ENCODE measurements around the gene CCDC18. TPM values are rescaled to one million over a fixed set of nuclear protein-coding genes. Genes with fewer than 3 reads are reported as not detected.

CCDC18 gene
- total RNA-seq, 1 experiment from 2014 or later, result 18.9 TPM

DNA sequence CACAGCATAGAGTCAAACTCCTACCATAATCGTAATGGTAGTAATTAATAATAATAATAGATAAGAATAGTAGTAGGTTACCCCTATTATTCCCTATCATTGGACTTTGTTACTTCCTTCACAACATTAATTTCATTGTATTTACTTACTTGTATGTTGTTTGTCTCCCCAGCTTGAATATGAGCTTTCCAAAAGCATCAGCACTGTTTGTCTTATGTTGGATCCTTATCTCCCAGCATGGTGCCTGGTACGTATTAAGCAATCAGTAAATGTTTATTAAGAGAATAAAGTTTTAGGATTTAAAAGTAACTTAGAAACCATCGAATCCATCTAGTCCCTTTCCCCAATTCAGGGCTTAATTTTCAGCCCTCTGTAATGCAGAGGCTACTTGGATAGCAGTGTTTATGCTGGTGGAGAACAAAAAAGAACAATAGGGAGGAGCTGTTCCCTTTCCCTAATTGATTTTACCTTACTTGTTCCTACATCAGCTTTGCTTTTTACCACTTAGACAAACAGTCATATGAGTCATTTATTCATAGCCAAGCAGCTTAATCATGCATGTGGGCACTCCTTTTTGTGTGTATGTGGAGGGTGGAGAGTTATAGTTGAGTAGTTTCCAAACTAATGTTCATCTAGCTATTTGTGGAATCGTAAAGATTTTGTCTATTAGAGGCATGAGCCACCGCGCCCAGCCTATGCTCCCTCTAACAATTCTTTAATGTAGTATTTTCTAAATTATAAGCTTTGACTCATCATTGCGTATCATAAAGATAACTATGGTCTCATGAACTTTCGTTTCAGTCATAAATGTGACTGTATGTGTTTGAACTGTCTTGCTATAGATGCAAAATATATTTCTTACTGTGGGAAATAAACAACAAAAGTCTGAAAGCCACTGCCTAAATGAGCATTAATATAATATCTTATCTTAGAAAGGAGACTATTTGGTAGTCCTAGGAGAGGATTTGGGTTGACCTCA, 144.3 kb downstream of the CCDC18 start:
- no peaks in the 10 kb centered on the region for H3K36me3 ChIP-seq (ENCODE audit: low read depth, low read length)
- intact Hi-C loops (cut with micrococcal nuclease), result loop anchor here (1.0 to 2.0 kb wide), 3 partner anchors 14 to 24 kb away; no protein-coding TSS in a partner anchor
- H3K9ac ChIP-seq (ENCODE audit: low read length), result peak overlapping the region; percentile 46
- no peaks in the 10 kb centered on the region for H3K79me2 ChIP-seq (ENCODE audit: low read length)
- peak overlapping the region; percentile 39 for H2AFZ ChIP-seq (ENCODE audit: low read length)
- ATAC-seq, result peak; percentile 90
- peak overlapping the region; percentile 87 for H3K27ac ChIP-seq (ENCODE audit: low read length)
- H3K4me1 ChIP-seq (ENCODE audit: insufficient read depth, low read length), result peaks cover 58% of the 10 kb centered on the region
- H3K4me2 ChIP-seq (ENCODE audit: low read length), result peak overlapping the region; percentile 80
- POLR2A ChIA-PET (ENCODE audit: unreplicated experiment), result interaction anchor here (0.9 to 1.7 kb wide), 2 partner anchors 14 to 21 kb away, joined by 5 to 21 read pairs; partner anchors contain the start of gene DR1
- no peaks in the 10 kb centered on the region for H3K9me2 ChIP-seq (replicated peaks; ENCODE audit: low read length)
- TF ChIP-seq, protein P1, sequence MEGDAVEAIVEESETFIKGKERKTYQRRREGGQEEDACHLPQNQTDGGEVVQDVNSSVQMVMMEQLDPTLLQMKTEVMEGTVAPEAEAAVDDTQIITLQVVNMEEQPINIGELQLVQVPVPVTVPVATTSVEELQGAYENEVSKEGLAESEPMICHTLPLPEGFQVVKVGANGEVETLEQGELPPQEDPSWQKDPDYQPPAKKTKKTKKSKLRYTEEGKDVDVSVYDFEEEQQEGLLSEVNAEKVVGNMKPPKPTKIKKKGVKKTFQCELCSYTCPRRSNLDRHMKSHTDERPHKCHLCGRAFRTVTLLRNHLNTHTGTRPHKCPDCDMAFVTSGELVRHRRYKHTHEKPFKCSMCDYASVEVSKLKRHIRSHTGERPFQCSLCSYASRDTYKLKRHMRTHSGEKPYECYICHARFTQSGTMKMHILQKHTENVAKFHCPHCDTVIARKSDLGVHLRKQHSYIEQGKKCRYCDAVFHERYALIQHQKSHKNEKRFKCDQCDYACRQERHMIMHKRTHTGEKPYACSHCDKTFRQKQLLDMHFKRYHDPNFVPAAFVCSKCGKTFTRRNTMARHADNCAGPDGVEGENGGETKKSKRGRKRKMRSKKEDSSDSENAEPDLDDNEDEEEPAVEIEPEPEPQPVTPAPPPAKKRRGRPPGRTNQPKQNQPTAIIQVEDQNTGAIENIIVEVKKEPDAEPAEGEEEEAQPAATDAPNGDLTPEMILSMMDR (conservative IDR thresholded peaks at IDR 0.05; ENCODE audit: low read depth, low read length), result no peak
- TF ChIP-seq EZH2 (IDR thresholded peaks at IDR 0.05; ENCODE audit: low read length, unreplicated experiment) (no peak), EZH2phosphoT487 (IDR thresholded peaks at IDR 0.05; ENCODE audit: borderline replicate concordance, low read length) (no peak)
- H3K9me3 ChIP-seq (ENCODE audit: low read length), result no peaks in the 10 kb centered on the region
- H4K20me1 ChIP-seq (ENCODE audit: low read length), result no peaks in the 10 kb centered on the region
- no peaks in the 10 kb centered on the region for H3F3A ChIP-seq (ENCODE audit: low read length, unreplicated experiment)
- no peaks in the 10 kb centered on the region for H3K27me3 ChIP-seq (ENCODE audit: low read length)
- H3K4me3 ChIP-seq (ENCODE audit: low read length), result peak overlapping the region; percentile 54
- peak; percentile 94 for DNase-seq
- CTCF ChIA-PET, result interaction anchor here (0.6 to 1.6 kb wide), 7 partner anchors 11 to 244 kb away, joined by 3 to 19 read pairs (median 5); partner anchors contain the start of gene DR1
- TSS peak; percentile 76 for BruUV-seq (replicated peaks)

Other genes starting within 250 kb of the CCDC18 start
- 1.0 and 2.1 TPM in 2 replicates for gene DIPK1A, start 219.3 kb upstream of the CCDC18 start, total RNA-seq (2014; rRNA removed)
- 15.3 and 25.3 TPM in 2 replicates for gene MTF2, start 101.4 kb upstream of the CCDC18 start, total RNA-seq (2014; rRNA removed)
- gene TMED5, start 311 bp upstream of the CCDC18 start, total RNA-seq (2014; rRNA removed), result 51.6 and 59.2 TPM in 2 replicates
- gene DR1, start 165.2 kb downstream of the CCDC18 start, total RNA-seq (2014; rRNA removed), result 34.8 and 48.6 TPM in 2 replicates